ENCODE results near the gene NUBP2. TPM values are rescaled to one million over a fixed set of nuclear protein-coding genes. Genes with fewer than 3 reads are reported as not detected.
A peak's percentile ranks its signal among the peaks of the same experiment; 100 is the strongest.

NUBP2 gene
- total RNA-seq, 1 experiment from 2014 or later: 95.1 TPM

- Histone ChIP-seq H4K20me1 (ENCODE audit: low read length) (peaks cover 3% of the 10 kb centered on the region; the same call in 1 of the 2 replicates), H3K9ac (ENCODE audit: low read length) (peak overlapping the region; percentile 93), H3K4me2 (ENCODE audit: low read length) (peak overlapping the region; percentile 100), H3K9me2 (replicated peaks; ENCODE audit: low read length) (no peaks in the 10 kb centered on the region), H3K27me3 (ENCODE audit: low read length) (no peaks in the 10 kb centered on the region), H3K4me3 (ENCODE audit: low read length) (peak overlapping the region; percentile 86), H3K4me1 (ENCODE audit: insufficient read depth, low read length) (peaks cover 12% of the 10 kb centered on the region; the same call in 1 of the 2 replicates), H3K9me3 (ENCODE audit: low read length) (no peaks in the 10 kb centered on the region), H3K36me3 (ENCODE audit: low read depth, low read length) (no peaks in the 10 kb centered on the region), H3K27ac (ENCODE audit: low read length) (no peak overlapping the region), H3K79me2 (ENCODE audit: low read length) (peaks cover 34% of the 10 kb centered on the region), H3F3A (ENCODE audit: low read length, unreplicated experiment) (no peaks in the 10 kb centered on the region), H2AFZ (ENCODE audit: low read length) (no peak overlapping the region)
- DNase-seq (no peak), ATAC-seq (no peak)
- POLR2A ChIA-PET (ENCODE audit: unreplicated experiment): interaction anchor here (1.2 kb wide), 1 partner anchor 8 kb away, joined by 7 read pairs; the partner anchor contains the start of genes NUBP2 and SPSB3
- CTCF ChIA-PET: no interaction called here
- intact Hi-C loops (cut with micrococcal nuclease): loop anchor here (5.0 kb wide), 1 partner anchor 97 kb away; the partner anchor contains the start of gene JPT2
- TF ChIP-seq CTCF (conservative IDR thresholded peaks at IDR 0.05; ENCODE audit: low read depth, low read length) (no peak), EZH2phosphoT487 (IDR thresholded peaks at IDR 0.05; ENCODE audit: borderline replicate concordance, low read length) (no peak), EZH2 (IDR thresholded peaks at IDR 0.05; ENCODE audit: low read length, unreplicated experiment) (no peak)
- no TSS peak for BruUV-seq (replicated peaks)
Measured at GRCh38 chr16:1774448-1774780, 8.3 kb upstream of the NUBP2 start.

GRCh38 chr16:1775006-1775845 is 7.5 kb upstream of the NUBP2 start:
- Histone ChIP-seq H3K9ac (ENCODE audit: low read length) (no peak overlapping the region), H3K27me3 (ENCODE audit: low read length) (no peaks in the 10 kb centered on the region), H3K4me3 (ENCODE audit: low read length) (no peak overlapping the region), H4K20me1 (ENCODE audit: low read length) (peaks cover 3% of the 10 kb centered on the region; the same call in 1 of the 2 replicates), H3K4me1 (ENCODE audit: insufficient read depth, low read length) (peaks cover 12% of the 10 kb centered on the region; the same call in 1 of the 2 replicates), H3K9me3 (ENCODE audit: low read length) (no peaks in the 10 kb centered on the region), H2AFZ (ENCODE audit: low read length) (no peak overlapping the region), H3K79me2 (ENCODE audit: low read length) (peaks cover 34% of the 10 kb centered on the region), H3F3A (ENCODE audit: low read length, unreplicated experiment) (no peaks in the 10 kb centered on the region), H3K36me3 (ENCODE audit: low read depth, low read length) (no peaks in the 10 kb centered on the region), H3K4me2 (ENCODE audit: low read length) (peak overlapping the region; percentile 100; the same call in 1 of the 2 replicates), H3K9me2 (replicated peaks; ENCODE audit: low read length) (no peaks in the 10 kb centered on the region), H3K27ac (ENCODE audit: low read length) (no peak overlapping the region)
- CTCF ChIA-PET: no interaction called here
- no peak for TF ChIP-seq EZH2 (IDR thresholded peaks at IDR 0.05; ENCODE audit: low read length, unreplicated experiment)
- no peak for TF ChIP-seq CTCF (conservative IDR thresholded peaks at IDR 0.05; ENCODE audit: low read depth, low read length)
- no peak for TF ChIP-seq EZH2phosphoT487 (IDR thresholded peaks at IDR 0.05; ENCODE audit: borderline replicate concordance, low read length)
- no peak for ATAC-seq
- no TSS peak for BruUV-seq (replicated peaks)
- no peak for DNase-seq
- intact Hi-C loops (cut with micrococcal nuclease): no loop called here
- POLR2A ChIA-PET (ENCODE audit: unreplicated experiment): interaction anchor here (1.2 kb wide), 1 partner anchor 7 kb away, joined by 7 read pairs; the partner anchor contains the start of genes NUBP2 and SPSB3

Data from PC-3 (cell line).